Measurements from ENCODE around the gene DENND1B. TPM values are rescaled to one million over a fixed set of nuclear protein-coding genes. Genes with fewer than 3 reads are reported as not detected.
"Not testable (repeated sequence)": the region's sequence is repeated elsewhere in the genome, so short reads cannot be mapped to it uniquely, and the experiment has no call there.

DENND1B gene
- total RNA-seq, 1 donor from 2014 or later: 29.4 TPM

GRCh38 chr1:197743578-197743977, 31.7 kb downstream of the DENND1B start:
- no peak for DNase-seq (ENCODE audit: low spot score)

- DNase-seq (ENCODE audit: low spot score): no peak
Observed at GRCh38 chr1:197740992-197741391, 34.3 kb downstream of the DENND1B start.

GRCh38 chr1:197738927-197739326, 36.4 kb downstream of the DENND1B start:
- no peak for DNase-seq (ENCODE audit: low spot score)

GRCh38 chr1:197737916-197738315, 37.4 kb downstream of the DENND1B start:
- no peak for DNase-seq (ENCODE audit: low spot score)

GRCh38 chr1:197736685-197737084, 38.6 kb downstream of the DENND1B start:
- no peak for DNase-seq (ENCODE audit: low spot score)

- no peak for DNase-seq (ENCODE audit: low spot score)
Observed at GRCh38 chr1:197735461-197735860, 39.8 kb downstream of the DENND1B start.

GRCh38 chr1:197733324-197733723, 42.0 kb downstream of the DENND1B start:
- DNase-seq (ENCODE audit: low spot score): no peak

GRCh38 chr1:197732187-197732586, 43.1 kb downstream of the DENND1B start:
- DNase-seq (ENCODE audit: low spot score): no peak

GRCh38 chr1:197731449-197731848, 43.8 kb downstream of the DENND1B start:
- DNase-seq (ENCODE audit: low spot score): no peak

- no peak for DNase-seq (ENCODE audit: low spot score)
Observed at GRCh38 chr1:197725976-197726375, 49.3 kb downstream of the DENND1B start.

- DNase-seq (ENCODE audit: low spot score): no peak
Observed at GRCh38 chr1:197725044-197725443, 50.2 kb downstream of the DENND1B start.

GRCh38 chr1:197715806-197716205, 59.5 kb downstream of the DENND1B start:
- DNase-seq (ENCODE audit: low spot score): no peak

- DNase-seq (ENCODE audit: low spot score): no peak
Observed at GRCh38 chr1:197706601-197707000, 68.7 kb downstream of the DENND1B start.

- DNase-seq (ENCODE audit: low spot score): no peak
Observed at GRCh38 chr1:197705941-197706340, 69.3 kb downstream of the DENND1B start.

- not testable (repeated sequence) for DNase-seq (ENCODE audit: low spot score)
Observed at GRCh38 chr1:197700688-197701087, 74.6 kb downstream of the DENND1B start.

- DNase-seq (ENCODE audit: low spot score): no peak
Observed at GRCh38 chr1:197696372-197696771, 78.9 kb downstream of the DENND1B start.

- DNase-seq (ENCODE audit: low spot score): no peak
Observed at GRCh38 chr1:197695961-197696360, 79.3 kb downstream of the DENND1B start.

GRCh38 chr1:197692965-197693364, 82.3 kb downstream of the DENND1B start:
- no peak for DNase-seq (ENCODE audit: low spot score)

GRCh38 chr1:197691816-197692215, 83.5 kb downstream of the DENND1B start:
- no peak for DNase-seq (ENCODE audit: low spot score)

- no peak for DNase-seq (ENCODE audit: low spot score)
Observed at GRCh38 chr1:197690074-197690473, 85.2 kb downstream of the DENND1B start.

GRCh38 chr1:197688233-197688632, 87.0 kb downstream of the DENND1B start:
- no peak for DNase-seq (ENCODE audit: low spot score)

GRCh38 chr1:197686702-197687355, 88.5 kb downstream of the DENND1B start:
- DNase-seq (ENCODE audit: low spot score): no peak

- DNase-seq (ENCODE audit: low spot score): no peak
Observed at GRCh38 chr1:197686231-197686630, 89.0 kb downstream of the DENND1B start.

- no peak for DNase-seq (ENCODE audit: low spot score)
Observed at GRCh38 chr1:197685785-197686184, 89.5 kb downstream of the DENND1B start.
